ENCODE results near the gene FBXO38.

- TF ChIP-seq CTCF (IDR thresholded peaks at IDR 0.05; ENCODE audit: low read length) (no peak), EZH2 (IDR thresholded peaks at IDR 0.05; ENCODE audit: borderline replicate concordance, low read length) (no peak)
Measured at GRCh38 chr5:148412124-148412523, 28.4 kb downstream of the FBXO38 start.
